AG09319 (cell line): ENCODE results near the gene PEX10.

Source experiments
- DNase-seq: peaks from one replicate; pipeline ENCODE4 v3.0.0-alpha.2; 2010; ENCODE audit warnings: low read depth; ENCODE audit errors: extremely low read depth
- CTCF ChIP-seq: IDR thresholded peaks from 2 replicates; pipeline ENCODE4 v1.5.1; 2011; ENCODE audit warnings: low read depth, mild to moderate bottlenecking, inconsistent platforms, low read length, moderate library complexity

Gene PEX10

GRCh38 chr1:2377751-2378440 is 34.5 kb downstream of the PEX10 start:
- no peak for DNase-seq
- no peak for TF ChIP-seq CTCF

- DNase-seq, result no peak
- no peak for TF ChIP-seq CTCF
These were observed 35.3 kb downstream of the PEX10 start for GRCh38 chr1:2376931-2377672.

- no peak for TF ChIP-seq CTCF
- no peak for DNase-seq
These were observed 36.1 kb downstream of the PEX10 start for GRCh38 chr1:2376261-2376741.

GRCh38 chr1:2375923-2376260 is 36.5 kb downstream of the PEX10 start:
- DNase-seq, result no peak
- TF ChIP-seq CTCF, result no peak

GRCh38 chr1:2375246-2375922 is 37.0 kb downstream of the PEX10 start:
- TF ChIP-seq CTCF, result no peak
- DNase-seq, result no peak

- DNase-seq, result no peak
- no peak for TF ChIP-seq CTCF
These were observed 37.9 kb downstream of the PEX10 start for GRCh38 chr1:2374252-2375155.
